Cardiac muscle cell (in vitro differentiated cells and primary cell): ENCODE results near the gene EML4. TPM values are rescaled to one million over a fixed set of nuclear protein-coding genes. Genes with fewer than 3 reads are reported as not detected.

Experiments used
- DNase-seq, 2 donors: peaks; one replicate each; pipeline versions ENCODE4 v3.0.0 to v3.0.0-alpha.2; 2010 to 2017; ENCODE audit warnings: low read depth in 1 of 2, low spot score in 1 of 2
- H3K27ac ChIP-seq: fragments of 200-600 bp; sonication (generic); 2 replicates; pipeline ENCODE4 v1.5.1; 2016
- H3K27me3 ChIP-seq: fragments of 200-600 bp; sonication (generic); 2 replicates; pipeline ENCODE4 v1.6.0; 2016; ENCODE audit warnings: control low read depth
- H3K36me3 ChIP-seq: fragments of 200-600 bp; sonication (generic); 2 replicates; pipeline ENCODE4 v1.5.1; 2016; ENCODE audit warnings: control low read depth
- H3K4me1 ChIP-seq: fragments of 200-600 bp; sonication (generic); 2 replicates; pipeline ENCODE4 v1.8.1; 2017; ENCODE audit warnings: low read depth, mild to moderate bottlenecking, mixed run types
- H3K4me3 ChIP-seq: fragments of 200-600 bp; sonication (generic); 2 replicates; pipeline ENCODE4 v1.5.1; 2016; ENCODE audit warnings: mild to moderate bottlenecking
- H3K9me3 ChIP-seq: fragments of 200-600 bp; sonication (generic); 2 replicates; pipeline ENCODE4 v1.5.1; 2017; ENCODE audit warnings: low read depth, mild to moderate bottlenecking, control low read depth
- polyA plus RNA-seq: library from polyadenylated mRNA; unstranded; fragments of >200 nt; fragmentation: Nextera tagmentation; extraction: Ambion mirVana; gene quantifications from 2 replicates; pipeline ENCODE4 v1.2.1, GENCODE V29; 2016
- total RNA-seq: library from RNA; depleted of rRNA; stranded (reverse); fragments of >200 nt; gene quantifications from 2 replicates; pipeline ENCODE4 v1.2.3, GENCODE V29; 2016
- TF ChIP-seq, protein P1 (sequence below): IDR thresholded peaks from 2 replicates; pipeline ENCODE4 v1.5.1; 2012; ENCODE audit warnings: low read depth, mild to moderate bottlenecking, low read length

EML4 gene
- total and polyA plus RNA-seq, 2 experiments from 2014 or later: 46.6 to 56.2 TPM

DNA sequence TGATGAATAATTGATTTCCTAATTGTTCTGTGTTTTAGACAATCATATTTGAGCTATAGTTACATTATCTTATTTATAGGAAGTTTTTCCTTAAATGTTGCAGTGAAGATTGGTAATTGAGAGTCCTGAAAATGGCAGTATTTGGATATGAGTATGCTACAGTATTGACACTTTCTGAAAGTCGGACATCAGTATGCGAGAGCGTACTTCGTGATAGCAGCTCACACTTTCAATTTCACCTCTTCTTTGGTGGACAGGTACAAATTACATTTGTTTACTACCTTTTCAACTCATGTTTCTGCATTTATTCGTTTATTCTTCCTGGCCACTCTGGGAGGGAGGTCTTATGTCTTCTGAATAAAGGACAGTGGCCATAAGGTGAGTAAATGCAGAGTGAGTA, 38.7 kb downstream of the EML4 start:
- Histone ChIP-seq H3K36me3 (no peaks in the 10 kb centered on the region), H3K4me1 (no peaks in the 10 kb centered on the region), H3K27me3 (no peaks in the 10 kb centered on the region), H3K9me3 (no peaks in the 10 kb centered on the region), H3K27ac (no peak overlapping the region), H3K4me3 (no peak overlapping the region)
- TF ChIP-seq, protein P1, sequence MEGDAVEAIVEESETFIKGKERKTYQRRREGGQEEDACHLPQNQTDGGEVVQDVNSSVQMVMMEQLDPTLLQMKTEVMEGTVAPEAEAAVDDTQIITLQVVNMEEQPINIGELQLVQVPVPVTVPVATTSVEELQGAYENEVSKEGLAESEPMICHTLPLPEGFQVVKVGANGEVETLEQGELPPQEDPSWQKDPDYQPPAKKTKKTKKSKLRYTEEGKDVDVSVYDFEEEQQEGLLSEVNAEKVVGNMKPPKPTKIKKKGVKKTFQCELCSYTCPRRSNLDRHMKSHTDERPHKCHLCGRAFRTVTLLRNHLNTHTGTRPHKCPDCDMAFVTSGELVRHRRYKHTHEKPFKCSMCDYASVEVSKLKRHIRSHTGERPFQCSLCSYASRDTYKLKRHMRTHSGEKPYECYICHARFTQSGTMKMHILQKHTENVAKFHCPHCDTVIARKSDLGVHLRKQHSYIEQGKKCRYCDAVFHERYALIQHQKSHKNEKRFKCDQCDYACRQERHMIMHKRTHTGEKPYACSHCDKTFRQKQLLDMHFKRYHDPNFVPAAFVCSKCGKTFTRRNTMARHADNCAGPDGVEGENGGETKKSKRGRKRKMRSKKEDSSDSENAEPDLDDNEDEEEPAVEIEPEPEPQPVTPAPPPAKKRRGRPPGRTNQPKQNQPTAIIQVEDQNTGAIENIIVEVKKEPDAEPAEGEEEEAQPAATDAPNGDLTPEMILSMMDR: no peak
- DNase-seq: no peak

DNA sequence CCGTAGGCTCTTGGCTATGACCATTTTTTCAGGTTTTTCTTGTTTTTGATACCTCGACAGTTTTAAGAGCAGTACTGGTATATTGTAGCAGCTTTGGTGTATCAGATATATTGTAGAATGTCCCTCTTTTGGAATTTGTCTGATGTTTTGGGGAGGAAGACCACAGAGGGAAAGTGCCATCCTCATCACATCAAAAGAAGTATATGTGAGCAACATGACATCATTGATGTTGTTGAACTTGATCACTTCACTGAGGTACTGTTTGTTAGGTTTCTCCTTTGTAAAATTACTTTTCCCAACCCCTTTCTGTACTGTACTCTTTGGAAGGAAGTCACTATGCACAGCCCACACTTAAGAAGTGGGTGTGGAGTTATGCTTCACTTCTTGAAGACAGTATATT, 41.0 kb downstream of the EML4 start:
- Histone ChIP-seq H3K27ac (no peak overlapping the region), H3K27me3 (no peaks in the 10 kb centered on the region), H3K9me3 (no peaks in the 10 kb centered on the region), H3K4me1 (peaks cover 4% of the 10 kb centered on the region), H3K4me3 (no peak overlapping the region), H3K36me3 (no peaks in the 10 kb centered on the region)
- TF ChIP-seq, protein P1: no peak
- no peak for DNase-seq

DNA sequence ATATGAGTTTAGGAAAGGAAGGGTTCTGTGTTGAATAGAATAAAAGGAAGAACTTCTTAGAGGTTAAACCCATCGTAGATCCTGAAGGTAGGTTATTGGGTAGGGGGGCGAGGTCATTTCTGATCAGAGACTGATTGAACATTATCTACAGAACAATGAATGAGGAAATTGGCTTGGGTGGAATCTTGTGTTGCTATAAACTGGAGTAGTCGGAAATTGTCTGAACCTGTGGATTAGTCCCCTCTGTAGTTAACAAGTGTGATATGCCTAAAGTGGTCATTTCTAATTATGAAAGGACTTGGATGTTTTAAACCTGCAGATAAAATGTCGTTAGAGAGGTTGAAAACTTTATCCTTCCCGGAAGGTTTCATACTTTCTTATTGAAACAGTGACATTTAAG, 42.1 kb downstream of the EML4 start:
- no peaks in the 10 kb centered on the region for H3K27me3 ChIP-seq
- TF ChIP-seq, protein P1: no peak
- no peak for DNase-seq

DNA sequence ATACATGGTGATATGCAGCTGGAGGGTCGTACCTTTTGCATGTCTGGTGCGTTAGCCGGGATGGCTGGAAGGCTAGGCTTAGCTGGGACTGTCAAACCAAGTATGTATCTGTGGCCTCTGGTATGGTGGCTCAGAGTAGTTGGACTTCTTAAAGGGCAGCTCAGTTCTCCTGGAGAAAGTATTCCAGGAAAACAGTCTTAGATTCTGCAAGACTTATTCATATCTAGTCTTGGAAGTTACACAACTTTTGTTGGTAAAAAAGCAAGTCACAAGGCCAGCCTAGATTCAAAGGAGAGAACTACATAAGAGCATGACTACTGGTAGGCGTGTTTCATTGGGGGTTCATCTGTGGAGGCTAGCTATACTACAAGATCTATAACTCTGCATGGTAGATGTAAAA, 45.5 kb downstream of the EML4 start:
- TF ChIP-seq, protein P1: no peak
- peak in 1 of 2 donors; percentile 69 for DNase-seq
- H3K36me3 ChIP-seq: no peaks in the 10 kb centered on the region
- no peaks in the 10 kb centered on the region for H3K9me3 ChIP-seq
- H3K4me3 ChIP-seq: no peak overlapping the region
- H3K27ac ChIP-seq: no peak overlapping the region
- no peaks in the 10 kb centered on the region for H3K27me3 ChIP-seq
- H3K4me1 ChIP-seq: peaks cover 6% of the 10 kb centered on the region

More for the DNA sequence above, 42.1 kb downstream of the EML4 start:
- Histone ChIP-seq H3K9me3 (no peaks in the 10 kb centered on the region), H3K4me1 (peaks cover 6% of the 10 kb centered on the region), H3K4me3 (no peak overlapping the region), H3K27ac (no peak overlapping the region), H3K36me3 (no peaks in the 10 kb centered on the region)

DNA sequence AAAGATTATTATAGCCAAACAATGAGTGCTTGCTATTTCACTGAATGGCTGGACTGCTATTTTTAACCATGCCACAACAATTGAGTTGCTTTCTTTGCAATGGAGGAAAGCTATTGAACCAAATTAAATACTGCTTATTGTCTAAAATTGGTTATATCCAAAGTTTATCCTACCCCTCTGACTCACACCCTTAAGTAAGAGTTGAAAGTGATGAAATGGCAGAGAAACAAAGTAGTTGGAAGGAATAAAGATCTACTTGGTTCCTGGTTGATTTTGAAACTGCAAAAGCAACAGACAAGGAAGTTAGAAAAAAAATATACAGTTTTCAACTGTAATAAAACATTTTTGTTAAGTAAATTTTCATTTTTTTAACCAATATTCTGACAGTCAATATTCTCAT, 47.5 kb downstream of the EML4 start:
- peaks cover 11% of the 10 kb centered on the region for H3K4me1 ChIP-seq
- peak in 1 of 2 donors; percentile 71 for DNase-seq
- no peak overlapping the region for H3K4me3 ChIP-seq
- TF ChIP-seq, protein P1: no peak
- H3K9me3 ChIP-seq: no peaks in the 10 kb centered on the region
- H3K27ac ChIP-seq: no peak overlapping the region
- no peaks in the 10 kb centered on the region for H3K36me3 ChIP-seq
- no peaks in the 10 kb centered on the region for H3K27me3 ChIP-seq

DNA sequence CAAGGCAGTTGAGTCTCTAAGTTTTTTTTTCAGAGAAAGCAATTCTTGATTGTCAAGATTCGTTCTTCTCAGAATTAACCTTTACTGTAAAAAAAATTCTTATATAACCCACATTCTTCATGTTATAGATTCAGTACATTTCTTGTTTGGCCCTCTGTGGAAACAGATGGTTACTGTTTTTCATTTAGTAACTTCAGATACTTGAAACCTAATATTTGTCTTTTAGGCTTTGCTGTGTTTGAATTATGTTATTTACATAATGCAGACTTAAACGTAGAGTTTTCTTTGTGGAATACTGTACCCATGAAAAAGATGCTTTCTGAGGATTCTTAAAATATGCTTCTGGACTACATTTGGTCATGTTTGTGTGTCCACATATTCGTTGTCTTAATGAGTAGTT, 48.2 kb downstream of the EML4 start:
- H3K27me3 ChIP-seq: no peaks in the 10 kb centered on the region
- no peak overlapping the region for H3K27ac ChIP-seq
- no peaks in the 10 kb centered on the region for H3K36me3 ChIP-seq
- H3K4me1 ChIP-seq: peaks cover 11% of the 10 kb centered on the region
- TF ChIP-seq, protein P1: no peak
- no peak overlapping the region for H3K4me3 ChIP-seq
- DNase-seq: no peak
- no peaks in the 10 kb centered on the region for H3K9me3 ChIP-seq
